Mesothelial cell of epicardium (in vitro differentiated cells): ENCODE results near the gene TTC5. TPM values are rescaled to one million over a fixed set of nuclear protein-coding genes. Genes with fewer than 3 reads are reported as not detected.
"Not testable (repeated sequence)": the region's sequence is repeated elsewhere in the genome, so short reads cannot be mapped to it uniquely, and the experiment has no call there.

ENCODE experiments used
- DNase-seq, 2 experiments: peaks; one replicate each; pipeline ENCODE4 v3.0.0; 2021; ENCODE audit warnings: low spot score in 2 of 2; ENCODE audit not compliant: unreplicated experiment in 2 of 2
- H3K27ac Mint-ChIP-seq: 2 replicates; pipeline ENCODE4 v1.8.0; 2021; ENCODE audit warnings: mixed read lengths
- H3K27me3 Mint-ChIP-seq: 2 replicates; pipeline ENCODE4 v1.8.0; 2021; ENCODE audit warnings: low read depth, mixed read lengths
- H3K36me3 Mint-ChIP-seq: 2 replicates; pipeline ENCODE4 v1.8.0; 2021; ENCODE audit warnings: mixed read lengths
- H3K4me1 Mint-ChIP-seq: 2 replicates; pipeline ENCODE4 v1.8.0; 2021; ENCODE audit warnings: mixed read lengths
- H3K4me3 Mint-ChIP-seq: 2 replicates; pipeline ENCODE4 v1.8.0; 2021; ENCODE audit warnings: mild to moderate bottlenecking, moderate library complexity, mixed read lengths
- H3K9me3 Mint-ChIP-seq: 2 replicates; pipeline ENCODE4 v1.8.0; 2021; ENCODE audit warnings: mixed read lengths
- CTCF ChIP-seq: fragments of 200-600 bp; sonication (generic); IDR thresholded peaks from one replicate; pipeline ENCODE4 v1.5.0; 2021; ENCODE audit warnings: antibody characterized with exemption; ENCODE audit not compliant: unreplicated experiment
- total RNA-seq: library from RNA; stranded (reverse); gene quantifications from 3 replicates; pipeline ENCODE4 v1.2.1, GENCODE V29; 2021

TTC5 gene
- total RNA-seq, 1 donor from 2014 or later, result 30.0 TPM

- H3K27ac Mint-ChIP-seq, result no peak overlapping the region
Observed at GRCh38 chr14:20302042-20302755, 3.6 kb downstream of the TTC5 start.

GRCh38 chr14:20295067-20295466, 10.7 kb downstream of the TTC5 start:
- H3K4me3 Mint-ChIP-seq, result no peak overlapping the region
- no peak for TF ChIP-seq CTCF
- H3K9me3 Mint-ChIP-seq, result no peaks in the 10 kb centered on the region
- no peaks in the 10 kb centered on the region for H3K27me3 Mint-ChIP-seq
- H3K36me3 Mint-ChIP-seq, result peaks cover 27% of the 10 kb centered on the region
- no peaks in the 10 kb centered on the region for H3K4me1 Mint-ChIP-seq
- H3K27ac Mint-ChIP-seq, result no peak overlapping the region
- no peak for DNase-seq

More at GRCh38 chr14:20302042-20302755, 3.6 kb downstream of the TTC5 start:
- Mint-ChIP-seq H3K4me3 (no peak overlapping the region), H3K36me3 (peaks cover 22% of the 10 kb centered on the region), H3K27me3 (no peaks in the 10 kb centered on the region), H3K9me3 (no peaks in the 10 kb centered on the region), H3K4me1 (peaks cover 19% of the 10 kb centered on the region)
- TF ChIP-seq CTCF, result no peak
- no peak for DNase-seq

GRCh38 chr14:20294636-20295035, 11.1 kb downstream of the TTC5 start:
- H3K27ac Mint-ChIP-seq, result no peak overlapping the region
- no peak for TF ChIP-seq CTCF
- H3K9me3 Mint-ChIP-seq, result no peaks in the 10 kb centered on the region
- H3K4me3 Mint-ChIP-seq, result no peak overlapping the region
- peaks cover 30% of the 10 kb centered on the region for H3K36me3 Mint-ChIP-seq
- DNase-seq, result no peak
- H3K4me1 Mint-ChIP-seq, result no peaks in the 10 kb centered on the region
- no peaks in the 10 kb centered on the region for H3K27me3 Mint-ChIP-seq

- not testable (repeated sequence) for H3K4me3 Mint-ChIP-seq, H3K27ac Mint-ChIP-seq, H3K4me1 Mint-ChIP-seq, H3K27me3 Mint-ChIP-seq, DNase-seq
- Mint-ChIP-seq H3K36me3 (peaks cover 81% of the 10 kb centered on the region), H3K9me3 (peaks cover 51% of the 10 kb centered on the region)
Observed at GRCh38 chr14:20281998-20282397, 23.8 kb downstream of the TTC5 start.

- not testable (repeated sequence) for H3K27ac Mint-ChIP-seq, DNase-seq, H3K27me3 Mint-ChIP-seq, H3K4me3 Mint-ChIP-seq, H3K4me1 Mint-ChIP-seq
- Mint-ChIP-seq H3K36me3 (peaks cover 76% of the 10 kb centered on the region), H3K9me3 (peaks cover 55% of the 10 kb centered on the region)
Observed at GRCh38 chr14:20280265-20280664, 25.5 kb downstream of the TTC5 start.

- Mint-ChIP-seq H3K27ac (no peak overlapping the region), H3K36me3 (peaks cover 80% of the 10 kb centered on the region), H3K27me3 (no peaks in the 10 kb centered on the region), H3K4me3 (no peak overlapping the region), H3K9me3 (peaks cover 71% of the 10 kb centered on the region), H3K4me1 (no peaks in the 10 kb centered on the region)
- DNase-seq, result no peak
- TF ChIP-seq CTCF, result no peak
Observed at GRCh38 chr14:20278414-20278813, 27.3 kb downstream of the TTC5 start.
